ENCODE results near the gene AHCYL2.

- TF ChIP-seq, protein P1, sequence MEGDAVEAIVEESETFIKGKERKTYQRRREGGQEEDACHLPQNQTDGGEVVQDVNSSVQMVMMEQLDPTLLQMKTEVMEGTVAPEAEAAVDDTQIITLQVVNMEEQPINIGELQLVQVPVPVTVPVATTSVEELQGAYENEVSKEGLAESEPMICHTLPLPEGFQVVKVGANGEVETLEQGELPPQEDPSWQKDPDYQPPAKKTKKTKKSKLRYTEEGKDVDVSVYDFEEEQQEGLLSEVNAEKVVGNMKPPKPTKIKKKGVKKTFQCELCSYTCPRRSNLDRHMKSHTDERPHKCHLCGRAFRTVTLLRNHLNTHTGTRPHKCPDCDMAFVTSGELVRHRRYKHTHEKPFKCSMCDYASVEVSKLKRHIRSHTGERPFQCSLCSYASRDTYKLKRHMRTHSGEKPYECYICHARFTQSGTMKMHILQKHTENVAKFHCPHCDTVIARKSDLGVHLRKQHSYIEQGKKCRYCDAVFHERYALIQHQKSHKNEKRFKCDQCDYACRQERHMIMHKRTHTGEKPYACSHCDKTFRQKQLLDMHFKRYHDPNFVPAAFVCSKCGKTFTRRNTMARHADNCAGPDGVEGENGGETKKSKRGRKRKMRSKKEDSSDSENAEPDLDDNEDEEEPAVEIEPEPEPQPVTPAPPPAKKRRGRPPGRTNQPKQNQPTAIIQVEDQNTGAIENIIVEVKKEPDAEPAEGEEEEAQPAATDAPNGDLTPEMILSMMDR (conservative IDR thresholded peaks at IDR 0.05; ENCODE audit: low read length): no peak
- TF ChIP-seq EZH2phosphoT487 (IDR thresholded peaks at IDR 0.05; ENCODE audit: borderline replicate concordance, low read depth, low read length): no peak
Measured at GRCh38 chr7:129371487-129371886, 146.7 kb downstream of the AHCYL2 start.

All from OCI-LY7 (cell line).